Mesendoderm (in vitro differentiated cells): ENCODE data around the gene CC2D2A.

Experiments used
- DNase-seq: peaks from one replicate; pipeline ENCODE4 v3.0.0; 2013
- H2AK5ac ChIP-seq: 2 replicates; pipeline ENCODE4 v1.6.1; 2013; ENCODE audit warnings: low read length, inconsistent platforms
- H2BK120ac ChIP-seq: 2 replicates; pipeline ENCODE4 v1.6.1; 2013; ENCODE audit warnings: low read depth, mild to moderate bottlenecking, low read length, moderate library complexity, mixed read lengths
- H2BK15ac ChIP-seq: replicated peaks from 2 replicates; pipeline ENCODE4 v1.6.1; 2013; ENCODE audit warnings: low read depth, mild to moderate bottlenecking, moderate library complexity
- H2BK5ac ChIP-seq: 2 replicates; pipeline ENCODE4 v1.6.1; 2013; ENCODE audit warnings: low read length, inconsistent platforms
- H3K18ac ChIP-seq: 2 replicates; pipeline ENCODE4 v1.6.1; 2013; ENCODE audit warnings: mild to moderate bottlenecking, low read length, mixed read lengths
- H3K23ac ChIP-seq: one replicate; pipeline ENCODE4 v1.6.1; 2013; ENCODE audit warnings: low read length
- H3K27ac ChIP-seq: 2 replicates; pipeline ENCODE4 v1.5.1; 2013; ENCODE audit warnings: low read depth, mild to moderate bottlenecking, inconsistent platforms, low read length, moderate library complexity
- H3K27me3 ChIP-seq: 2 replicates; pipeline ENCODE4 v1.6.1; 2013; ENCODE audit warnings: low read length, control low read depth, mild to moderate bottlenecking, inconsistent platforms; ENCODE audit not compliant: insufficient read depth, poor library complexity
- H3K36me3 ChIP-seq: 2 replicates; pipeline ENCODE4 v1.6.1; 2013; ENCODE audit warnings: low read length, inconsistent platforms; ENCODE audit not compliant: control insufficient read depth, insufficient read depth
- H3K4ac ChIP-seq: one replicate; pipeline ENCODE4 v1.6.1; 2013; ENCODE audit warnings: low read depth, mild to moderate bottlenecking, low read length, moderate library complexity
- H3K4me1 ChIP-seq: 2 replicates; pipeline ENCODE4 v1.6.1; 2013; ENCODE audit warnings: low read depth, low read length, inconsistent platforms; ENCODE audit not compliant: control insufficient read depth
- H3K4me2 ChIP-seq: 2 replicates; pipeline ENCODE4 v1.6.1; 2013; ENCODE audit warnings: low read length
- H3K4me3 ChIP-seq: 2 replicates; pipeline ENCODE4 v1.5.1; 2013; ENCODE audit warnings: mild to moderate bottlenecking, low read length
- H3K56ac ChIP-seq: one replicate; pipeline ENCODE4 v1.6.1; 2013; ENCODE audit warnings: low read length
- H3K79me1 ChIP-seq: 2 replicates; pipeline ENCODE4 v1.6.1; 2013; ENCODE audit warnings: low read length, inconsistent platforms
- H3K79me2 ChIP-seq: 2 replicates; pipeline ENCODE4 v1.6.1; 2013; ENCODE audit warnings: mild to moderate bottlenecking, low read length; ENCODE audit not compliant: control insufficient read depth, insufficient read depth
- H3K9ac ChIP-seq: 2 replicates; pipeline ENCODE4 v1.6.1; 2013; ENCODE audit warnings: low read length, inconsistent platforms
- H4K5ac ChIP-seq: one replicate; pipeline ENCODE4 v1.6.1; 2013; ENCODE audit warnings: low read length
- H4K8ac ChIP-seq: one replicate; pipeline ENCODE4 v1.6.1; 2013; ENCODE audit warnings: low read depth, mild to moderate bottlenecking, control low read depth, low read length, moderate library complexity
- WGBS: extraction: QIAGEN DNeasy Blood & Tissue Kit; methylation state at CpG from one replicate; pipeline ENCODE4 v1.1.7; 2013; ENCODE audit warnings: low lambda C conversion rate, missing lambda C conversion rate; ENCODE audit not compliant: insufficient coverage; ENCODE audit errors: extremely low coverage; 5-methylcytosine and 5-hydroxymethylcytosine counted together

The CC2D2A gene

DNA sequence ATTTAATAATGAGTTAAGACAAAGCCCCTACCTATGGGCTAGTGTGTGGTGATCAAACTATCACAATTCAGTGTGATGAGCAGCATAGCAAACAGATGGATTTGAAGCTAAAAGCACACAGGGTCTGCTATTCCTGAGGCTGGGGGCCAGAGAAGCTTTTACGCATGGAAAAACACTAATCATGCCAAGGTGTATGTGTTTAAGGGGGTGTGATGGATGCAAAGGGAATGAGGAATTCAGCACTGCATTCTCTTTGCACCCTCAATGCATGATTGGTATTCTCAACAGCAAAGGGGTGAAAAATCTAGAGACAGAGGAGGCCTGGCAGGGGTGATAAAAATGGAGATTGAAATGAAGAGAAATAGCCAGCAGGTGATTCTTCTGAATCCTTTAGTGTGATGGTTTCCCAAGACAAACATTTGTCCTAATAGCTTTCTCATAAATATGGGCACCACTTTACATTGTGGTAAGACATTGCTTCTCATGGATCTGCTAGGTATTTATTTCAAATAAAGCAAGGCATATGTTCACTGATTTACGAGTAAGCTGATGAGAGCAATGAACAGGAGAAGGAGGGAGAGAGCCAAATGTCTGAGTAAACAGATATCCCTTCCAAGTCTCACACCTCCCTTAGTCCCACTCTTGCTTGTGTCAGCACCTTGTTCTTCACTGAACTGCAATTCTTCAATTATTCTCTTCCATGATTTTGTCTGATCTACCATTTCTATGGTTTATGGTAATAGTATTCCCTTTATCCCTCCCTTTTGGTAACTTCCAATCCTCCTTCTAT, 26.1 kb upstream of the CC2D2A start:
- H3K27ac ChIP-seq: no peak overlapping the region
- no peak overlapping the region for H3K23ac ChIP-seq
- H3K36me3 ChIP-seq: no peaks in the 10 kb centered on the region
- no peak overlapping the region for H2BK15ac ChIP-seq
- H3K9ac ChIP-seq: no peak overlapping the region
- no peaks in the 10 kb centered on the region for H3K79me1 ChIP-seq
- H3K4ac ChIP-seq: no peak overlapping the region
- no peak overlapping the region for H3K56ac ChIP-seq
- no peak overlapping the region for H3K18ac ChIP-seq
- DNase-seq: no peak
- no CpG with 5 or more reads among the region's 2 CpGs for WGBS
- H4K8ac ChIP-seq: no peak overlapping the region
- no peaks in the 10 kb centered on the region for H3K27me3 ChIP-seq
- no peak overlapping the region for H3K4me2 ChIP-seq
- no peaks in the 10 kb centered on the region for H3K79me2 ChIP-seq
- H2AK5ac ChIP-seq: no peak overlapping the region
- H2BK5ac ChIP-seq: no peak overlapping the region
- H2BK120ac ChIP-seq: no peak overlapping the region
- H3K4me3 ChIP-seq: no peak overlapping the region
- H4K5ac ChIP-seq: no peak overlapping the region
- no peaks in the 10 kb centered on the region for H3K4me1 ChIP-seq

GRCh38 chr4:15444276-15444675, 25.4 kb upstream of the CC2D2A start:
- no peak overlapping the region for H3K56ac ChIP-seq
- no peaks in the 10 kb centered on the region for H3K27me3 ChIP-seq
- no peaks in the 10 kb centered on the region for H3K79me1 ChIP-seq
- no peak overlapping the region for H3K18ac ChIP-seq
- no peak overlapping the region for H3K4me2 ChIP-seq
- H3K9ac ChIP-seq: no peak overlapping the region
- H4K8ac ChIP-seq: no peak overlapping the region
- no peak for DNase-seq
- no peak overlapping the region for H3K4me3 ChIP-seq
- no peak overlapping the region for H4K5ac ChIP-seq
- no peak overlapping the region for H3K23ac ChIP-seq
- no peaks in the 10 kb centered on the region for H3K36me3 ChIP-seq
- no peak overlapping the region for H2BK5ac ChIP-seq
- no CpG with 5 or more reads among the region's 7 CpGs for WGBS
- H3K79me2 ChIP-seq: no peaks in the 10 kb centered on the region
- no peak overlapping the region for H2BK15ac ChIP-seq
- no peak overlapping the region for H3K4ac ChIP-seq
- H2BK120ac ChIP-seq: no peak overlapping the region
- H3K27ac ChIP-seq: no peak overlapping the region
- H3K4me1 ChIP-seq: no peaks in the 10 kb centered on the region
- no peak overlapping the region for H2AK5ac ChIP-seq

GRCh38 chr4:15444879-15445547, 24.7 kb upstream of the CC2D2A start:
- H2BK5ac ChIP-seq: no peak overlapping the region
- no peaks in the 10 kb centered on the region for H3K79me1 ChIP-seq
- no peak overlapping the region for H2AK5ac ChIP-seq
- no peaks in the 10 kb centered on the region for H3K4me1 ChIP-seq
- no peak overlapping the region for H2BK120ac ChIP-seq
- no peaks in the 10 kb centered on the region for H3K27me3 ChIP-seq
- no peaks in the 10 kb centered on the region for H3K79me2 ChIP-seq
- H3K23ac ChIP-seq: no peak overlapping the region
- no peak overlapping the region for H3K18ac ChIP-seq
- DNase-seq: no peak
- H3K36me3 ChIP-seq: no peaks in the 10 kb centered on the region
- no CpG with 5 or more reads among the region's 4 CpGs for WGBS
- no peak overlapping the region for H3K56ac ChIP-seq
- H3K4ac ChIP-seq: no peak overlapping the region
- no peak overlapping the region for H3K4me3 ChIP-seq
- no peak overlapping the region for H3K4me2 ChIP-seq
- no peak overlapping the region for H3K9ac ChIP-seq
- H4K5ac ChIP-seq: no peak overlapping the region
- H4K8ac ChIP-seq: no peak overlapping the region
- no peak overlapping the region for H3K27ac ChIP-seq
- H2BK15ac ChIP-seq: no peak overlapping the region

- no peak overlapping the region for H2AK5ac ChIP-seq
- H2BK120ac ChIP-seq: no peak overlapping the region
- no peak overlapping the region for H3K27ac ChIP-seq
- no peak overlapping the region for H3K18ac ChIP-seq
- H4K8ac ChIP-seq: no peak overlapping the region
- no peaks in the 10 kb centered on the region for H3K4me1 ChIP-seq
- no peak overlapping the region for H4K5ac ChIP-seq
- WGBS: no CpG with 5 or more reads among the region's 1 CpG
- H3K36me3 ChIP-seq: no peaks in the 10 kb centered on the region
- H3K23ac ChIP-seq: no peak overlapping the region
- no peaks in the 10 kb centered on the region for H3K79me2 ChIP-seq
- H3K4me2 ChIP-seq: no peak overlapping the region
- no peak overlapping the region for H3K4me3 ChIP-seq
- no peak overlapping the region for H3K56ac ChIP-seq
- no peaks in the 10 kb centered on the region for H3K27me3 ChIP-seq
- DNase-seq: no peak
- no peaks in the 10 kb centered on the region for H3K79me1 ChIP-seq
- H2BK15ac ChIP-seq: no peak overlapping the region
- H2BK5ac ChIP-seq: no peak overlapping the region
- no peak overlapping the region for H3K4ac ChIP-seq
- no peak overlapping the region for H3K9ac ChIP-seq
These were observed 18.4 kb upstream of the CC2D2A start for GRCh38 chr4:15451181-15451865.

- no CpG with 5 or more reads among the region's 4 CpGs for WGBS
- no peak overlapping the region for H3K56ac ChIP-seq
- H4K8ac ChIP-seq: no peak overlapping the region
- no peak for DNase-seq
- H3K4me2 ChIP-seq: no peak overlapping the region
- H3K27ac ChIP-seq: no peak overlapping the region
- no peak overlapping the region for H2AK5ac ChIP-seq
- H2BK15ac ChIP-seq: no peak overlapping the region
- H3K9ac ChIP-seq: no peak overlapping the region
- no peaks in the 10 kb centered on the region for H3K27me3 ChIP-seq
- no peaks in the 10 kb centered on the region for H3K36me3 ChIP-seq
- H3K79me1 ChIP-seq: no peaks in the 10 kb centered on the region
- H3K79me2 ChIP-seq: no peaks in the 10 kb centered on the region
- H3K4me1 ChIP-seq: no peaks in the 10 kb centered on the region
- no peak overlapping the region for H2BK5ac ChIP-seq
- no peak overlapping the region for H2BK120ac ChIP-seq
- H3K4ac ChIP-seq: no peak overlapping the region
- no peak overlapping the region for H4K5ac ChIP-seq
- no peak overlapping the region for H3K4me3 ChIP-seq
- no peak overlapping the region for H3K23ac ChIP-seq
- H3K18ac ChIP-seq: no peak overlapping the region
These were observed 17.6 kb upstream of the CC2D2A start for GRCh38 chr4:15451866-15452765.
